ENCODE data around the gene ARHGEF4.

DNA sequence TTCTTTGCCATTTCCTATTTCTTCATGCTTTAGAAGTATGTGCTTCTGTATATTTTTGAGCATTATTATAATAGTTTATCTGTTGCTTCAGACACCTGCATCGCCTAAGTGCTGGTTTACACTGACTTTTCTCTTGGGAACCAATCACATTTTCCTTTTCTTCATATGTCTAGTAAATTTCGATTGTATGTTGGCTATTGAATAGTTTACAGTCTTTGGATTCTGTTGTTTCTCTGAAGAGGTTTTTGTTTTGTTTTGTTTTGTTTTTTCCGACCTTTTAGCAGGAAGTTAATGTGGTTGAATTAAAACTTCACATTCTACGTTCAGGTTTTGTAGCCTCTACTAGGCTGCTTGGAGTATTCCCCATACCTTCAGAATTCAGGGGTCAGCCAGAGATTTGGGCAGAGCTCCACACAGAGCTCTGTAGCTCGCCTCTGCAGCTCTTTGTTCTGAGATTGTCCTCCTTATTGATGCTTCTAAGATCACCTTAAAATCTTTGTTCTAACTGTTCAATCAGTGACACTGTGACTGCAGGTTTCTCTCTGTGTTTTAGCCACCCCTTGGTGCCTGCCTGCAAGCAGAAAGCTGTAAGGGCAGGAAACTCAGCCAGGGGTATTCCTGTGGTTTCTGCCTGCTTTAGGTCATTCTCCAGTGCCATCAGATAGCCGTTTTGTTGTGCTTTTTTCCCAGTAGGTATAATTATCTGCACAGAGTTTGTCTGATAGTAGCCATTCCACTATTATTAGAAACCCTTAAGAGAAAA is 173.2 kb downstream of the ARHGEF4 start:
- TF ChIP-seq, protein P1, sequence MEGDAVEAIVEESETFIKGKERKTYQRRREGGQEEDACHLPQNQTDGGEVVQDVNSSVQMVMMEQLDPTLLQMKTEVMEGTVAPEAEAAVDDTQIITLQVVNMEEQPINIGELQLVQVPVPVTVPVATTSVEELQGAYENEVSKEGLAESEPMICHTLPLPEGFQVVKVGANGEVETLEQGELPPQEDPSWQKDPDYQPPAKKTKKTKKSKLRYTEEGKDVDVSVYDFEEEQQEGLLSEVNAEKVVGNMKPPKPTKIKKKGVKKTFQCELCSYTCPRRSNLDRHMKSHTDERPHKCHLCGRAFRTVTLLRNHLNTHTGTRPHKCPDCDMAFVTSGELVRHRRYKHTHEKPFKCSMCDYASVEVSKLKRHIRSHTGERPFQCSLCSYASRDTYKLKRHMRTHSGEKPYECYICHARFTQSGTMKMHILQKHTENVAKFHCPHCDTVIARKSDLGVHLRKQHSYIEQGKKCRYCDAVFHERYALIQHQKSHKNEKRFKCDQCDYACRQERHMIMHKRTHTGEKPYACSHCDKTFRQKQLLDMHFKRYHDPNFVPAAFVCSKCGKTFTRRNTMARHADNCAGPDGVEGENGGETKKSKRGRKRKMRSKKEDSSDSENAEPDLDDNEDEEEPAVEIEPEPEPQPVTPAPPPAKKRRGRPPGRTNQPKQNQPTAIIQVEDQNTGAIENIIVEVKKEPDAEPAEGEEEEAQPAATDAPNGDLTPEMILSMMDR (IDR thresholded peaks at IDR 0.05): no peak
- TF ChIP-seq GABPB1 (CRISPR knock-in tag; IDR thresholded peaks at IDR 0.05): no peak
- TF ChIP-seq MXD4 (CRISPR knock-in tag; IDR thresholded peaks at IDR 0.05; ENCODE audit: borderline replicate concordance): no peak
- no peak for TF ChIP-seq SP1 (CRISPR knock-in tag; conservative IDR thresholded peaks at IDR 0.05)
- no peak for TF ChIP-seq TCF7 (CRISPR knock-in tag; IDR thresholded peaks at IDR 0.05; ENCODE audit: low read depth)
- TF ChIP-seq, protein P2, sequence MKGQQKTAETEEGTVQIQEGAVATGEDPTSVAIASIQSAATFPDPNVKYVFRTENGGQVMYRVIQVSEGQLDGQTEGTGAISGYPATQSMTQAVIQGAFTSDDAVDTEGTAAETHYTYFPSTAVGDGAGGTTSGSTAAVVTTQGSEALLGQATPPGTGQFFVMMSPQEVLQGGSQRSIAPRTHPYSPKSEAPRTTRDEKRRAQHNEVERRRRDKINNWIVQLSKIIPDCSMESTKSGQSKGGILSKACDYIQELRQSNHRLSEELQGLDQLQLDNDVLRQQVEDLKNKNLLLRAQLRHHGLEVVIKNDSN (CRISPR knock-in tag; IDR thresholded peaks at IDR 0.05): no peak
- TF ChIP-seq CREM (CRISPR knock-in tag; IDR thresholded peaks at IDR 0.05): no peak
- TF ChIP-seq, protein P3, sequence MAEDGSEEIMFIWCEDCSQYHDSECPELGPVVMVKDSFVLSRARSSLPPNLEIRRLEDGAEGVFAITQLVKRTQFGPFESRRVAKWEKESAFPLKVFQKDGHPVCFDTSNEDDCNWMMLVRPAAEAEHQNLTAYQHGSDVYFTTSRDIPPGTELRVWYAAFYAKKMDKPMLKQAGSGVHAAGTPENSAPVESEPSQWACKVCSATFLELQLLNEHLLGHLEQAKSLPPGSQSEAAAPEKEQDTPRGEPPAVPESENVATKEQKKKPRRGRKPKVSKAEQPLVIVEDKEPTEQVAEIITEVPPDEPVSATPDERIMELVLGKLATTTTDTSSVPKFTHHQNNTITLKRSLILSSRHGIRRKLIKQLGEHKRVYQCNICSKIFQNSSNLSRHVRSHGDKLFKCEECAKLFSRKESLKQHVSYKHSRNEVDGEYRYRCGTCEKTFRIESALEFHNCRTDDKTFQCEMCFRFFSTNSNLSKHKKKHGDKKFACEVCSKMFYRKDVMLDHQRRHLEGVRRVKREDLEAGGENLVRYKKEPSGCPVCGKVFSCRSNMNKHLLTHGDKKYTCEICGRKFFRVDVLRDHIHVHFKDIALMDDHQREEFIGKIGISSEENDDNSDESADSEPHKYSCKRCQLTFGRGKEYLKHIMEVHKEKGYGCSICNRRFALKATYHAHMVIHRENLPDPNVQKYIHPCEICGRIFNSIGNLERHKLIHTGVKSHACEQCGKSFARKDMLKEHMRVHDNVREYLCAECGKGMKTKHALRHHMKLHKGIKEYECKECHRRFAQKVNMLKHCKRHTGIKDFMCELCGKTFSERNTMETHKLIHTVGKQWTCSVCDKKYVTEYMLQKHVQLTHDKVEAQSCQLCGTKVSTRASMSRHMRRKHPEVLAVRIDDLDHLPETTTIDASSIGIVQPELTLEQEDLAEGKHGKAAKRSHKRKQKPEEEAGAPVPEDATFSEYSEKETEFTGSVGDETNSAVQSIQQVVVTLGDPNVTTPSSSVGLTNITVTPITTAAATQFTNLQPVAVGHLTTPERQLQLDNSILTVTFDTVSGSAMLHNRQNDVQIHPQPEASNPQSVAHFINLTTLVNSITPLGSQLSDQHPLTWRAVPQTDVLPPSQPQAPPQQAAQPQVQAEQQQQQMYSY (CRISPR knock-in tag; IDR thresholded peaks at IDR 0.05): no peak
- no peak for TF ChIP-seq ZNF263 (CRISPR knock-in tag; IDR thresholded peaks at IDR 0.05; ENCODE audit: low read depth)
- TF ChIP-seq ELF4 (CRISPR knock-in tag; IDR thresholded peaks at IDR 0.05; ENCODE audit: low read depth): no peak
- TF ChIP-seq TEAD1 (CRISPR knock-in tag; IDR thresholded peaks at IDR 0.05): no peak
